GM23338 (cell line): ENCODE measurements around the gene RCOR3. TPM values are rescaled to one million over a fixed set of nuclear protein-coding genes. Genes with fewer than 3 reads are reported as not detected.

Source experiments
- ATAC-seq: fragments of 200-7000 bp; cut with Tn5 transposase; 3 replicates; pipeline ENCODE4 v1.9.1; 2020
- DNase-seq: peaks from one replicate; pipeline ENCODE4 v3.0.0-alpha.2; 2015; ENCODE audit warnings: low spot score
- H2AFZ ChIP-seq: fragments of 200-600 bp; sonication (generic); 2 replicates; pipeline ENCODE4 v1.8.0; 2016; ENCODE audit warnings: antibody characterized with exemption, mild to moderate bottlenecking, moderate library complexity
- H3F3A ChIP-seq: fragments of 200-600 bp; sonication (generic); replicated peaks from 2 replicates; pipeline ENCODE4 v1.8.0; 2017; ENCODE audit warnings: antibody characterized with exemption, mixed run types, low read depth
- H3K27ac ChIP-seq: fragments of 200-600 bp; sonication (generic); 2 replicates; pipeline ENCODE4 v1.6.1; 2016; ENCODE audit warnings: low read depth
- H3K27me3 ChIP-seq: fragments of 200-600 bp; sonication (generic); 2 replicates; pipeline ENCODE4 v1.8.0; 2016; ENCODE audit warnings: mild to moderate bottlenecking, mixed run types, moderate library complexity; ENCODE audit not compliant: insufficient read depth
- H3K36me3 ChIP-seq: fragments of 200-600 bp; sonication (generic); 2 replicates; pipeline ENCODE4 v1.8.0; 2016; ENCODE audit warnings: mild to moderate bottlenecking; ENCODE audit not compliant: insufficient read depth
- H3K4me1 ChIP-seq: fragments of 200-600 bp; sonication (generic); 2 replicates; pipeline ENCODE4 v1.8.0; 2016; ENCODE audit warnings: mild to moderate bottlenecking, moderate library complexity; ENCODE audit not compliant: insufficient read depth
- H3K4me2 ChIP-seq: fragments of 200-600 bp; sonication (generic); 2 replicates; pipeline ENCODE4 v1.7.1; 2017; ENCODE audit warnings: mixed run types
- H3K4me3 ChIP-seq: fragments of 200-600 bp; sonication (generic); 2 replicates; pipeline ENCODE4 v1.6.1; 2016; ENCODE audit warnings: mixed run types
- H3K79me2 ChIP-seq: fragments of 200-600 bp; sonication (generic); replicated peaks from 2 replicates; pipeline ENCODE4 v1.8.0; 2017; ENCODE audit warnings: mild to moderate bottlenecking; ENCODE audit not compliant: insufficient read depth
- H3K9me2 ChIP-seq: fragments of 200-600 bp; sonication (generic); 2 replicates; pipeline ENCODE4 v1.8.0; 2017; ENCODE audit not compliant: insufficient read depth
- H4K20me1 ChIP-seq: fragments of 200-600 bp; sonication (generic); replicated peaks from 2 replicates; pipeline ENCODE4 v1.8.0; 2017; ENCODE audit warnings: mild to moderate bottlenecking; ENCODE audit not compliant: insufficient read depth
- H3K27ac Mint-ChIP-seq: 2 replicates; pipeline ENCODE4 v1.8.0; 2020; ENCODE audit warnings: inconsistent platforms, mild to moderate bottlenecking, moderate library complexity, mixed read lengths
- H3K27me3 Mint-ChIP-seq: 3 replicates; pipeline ENCODE4 v1.8.0; 2022; ENCODE audit warnings: low read depth, mild to moderate bottlenecking, moderate library complexity, mixed read lengths, inconsistent platforms; ENCODE audit not compliant: insufficient read depth, poor library complexity
- H3K36me3 Mint-ChIP-seq: 3 replicates; pipeline ENCODE4 v1.8.0; 2021; ENCODE audit warnings: low read depth, mild to moderate bottlenecking, inconsistent platforms, moderate library complexity, mixed read lengths
- H3K4me1 Mint-ChIP-seq: 3 replicates; pipeline ENCODE4 v1.8.0; 2020; ENCODE audit warnings: mild to moderate bottlenecking, inconsistent platforms, mixed read lengths
- H3K4me3 Mint-ChIP-seq: 3 replicates; pipeline ENCODE4 v1.8.0; 2021; ENCODE audit warnings: moderate library complexity, mild to moderate bottlenecking, inconsistent platforms, mixed read lengths
- H3K9me3 Mint-ChIP-seq: 3 replicates; pipeline ENCODE4 v1.8.0; 2020; ENCODE audit warnings: moderate library complexity, mild to moderate bottlenecking, inconsistent platforms, mixed read lengths
- CREB1 ChIP-seq: fragments of 250-450 bp; sonication (Bioruptor Pico); IDR thresholded peaks from 2 replicates; pipeline ENCODE4 v1.5.0; 2020; ENCODE audit warnings: low read depth, mild to moderate bottlenecking, moderate library complexity
- ETS1 ChIP-seq: IDR thresholded peaks from 2 replicates; pipeline ENCODE4 v1.6.1; 2016; ENCODE audit warnings: antibody characterized with exemption
- EZH2 ChIP-seq: fragments of 200-600 bp; sonication (generic); IDR thresholded peaks from one replicate; pipeline ENCODE4 v1.8.0; 2017; ENCODE audit warnings: antibody characterized with exemption, mild to moderate bottlenecking, low read depth; ENCODE audit not compliant: unreplicated experiment
- EZH2phosphoT487 ChIP-seq: fragments of 200-600 bp; sonication (generic); IDR thresholded peaks from one replicate; pipeline ENCODE4 v1.8.1; 2018; ENCODE audit warnings: antibody characterized with exemption; ENCODE audit not compliant: unreplicated experiment
- JUNB ChIP-seq: IDR thresholded peaks from one replicate; pipeline ENCODE4 v1.6.1; 2016; ENCODE audit warnings: antibody characterized with exemption; ENCODE audit not compliant: unreplicated experiment
- NANOG ChIP-seq: IDR thresholded peaks from 2 replicates; pipeline ENCODE4 v1.6.1; 2016; ENCODE audit warnings: antibody characterized with exemption, borderline replicate concordance
- POLR2AphosphoS5 ChIP-seq: IDR thresholded peaks from 2 replicates; pipeline ENCODE4 v1.6.1; 2016; ENCODE audit warnings: antibody characterized with exemption, low read depth
- STAT1 ChIP-seq: IDR thresholded peaks from one replicate; pipeline ENCODE4 v1.6.1; 2016; ENCODE audit warnings: antibody characterized with exemption; ENCODE audit not compliant: unreplicated experiment
- ZNF114 ChIP-seq: fragments of 250-450 bp; sonication (Bioruptor Pico); IDR thresholded peaks from 2 replicates; pipeline ENCODE4 v1.5.0; 2020; ENCODE audit warnings: mild to moderate bottlenecking, moderate library complexity
- ZNF331 ChIP-seq: fragments of 250-450 bp; sonication (Bioruptor Pico); IDR thresholded peaks from 2 replicates; pipeline ENCODE4 v1.5.0; 2020; ENCODE audit warnings: low read depth, mild to moderate bottlenecking, moderate library complexity
- polyA plus RNA-seq: library from polyadenylated mRNA; unstranded; fragments of >200 nt; fragmentation: Nextera tagmentation; extraction: Ambion mirVana; gene quantifications from 2 replicates; pipeline ENCODE4 v1.2.1, GENCODE V29; 2016
- total RNA-seq: library from RNA; depleted of rRNA; stranded (reverse); fragments of >200 nt; shearing (Covaris generic); gene quantifications from 2 replicates; pipeline ENCODE4 v1.2.3, GENCODE V29; 2014
- TF ChIP-seq, protein P1 (sequence below): IDR thresholded peaks from one replicate; pipeline ENCODE4 v1.6.1; 2018; ENCODE audit warnings: antibody characterized with exemption; ENCODE audit not compliant: unreplicated experiment
- TF ChIP-seq, protein P2 (sequence below), 2 experiments: fragments of 200-600 bp in 1 of 2; sonication (generic) in 1 of 2; conservative IDR thresholded peaks; 2 replicates each; pipeline versions ENCODE4 v1.5.1 to v1.6.1; 2016 to 2017; ENCODE audit warnings: antibody characterized with exemption in 2 of 2, low read depth in 2 of 2, mild to moderate bottlenecking in 2 of 2, moderate library complexity in 1 of 2

The RCOR3 gene
- total and polyA plus RNA-seq, 2 experiments from 2014 or later, result 19.4 to 26.2 TPM

GRCh38 chr1:211257826-211258225, 1.3 kb upstream of the RCOR3 start (continued):
- TF ChIP-seq ETS1 (no peak), ZNF114 (CRISPR knock-in tag) (no peak)
- TF ChIP-seq, protein P1, sequence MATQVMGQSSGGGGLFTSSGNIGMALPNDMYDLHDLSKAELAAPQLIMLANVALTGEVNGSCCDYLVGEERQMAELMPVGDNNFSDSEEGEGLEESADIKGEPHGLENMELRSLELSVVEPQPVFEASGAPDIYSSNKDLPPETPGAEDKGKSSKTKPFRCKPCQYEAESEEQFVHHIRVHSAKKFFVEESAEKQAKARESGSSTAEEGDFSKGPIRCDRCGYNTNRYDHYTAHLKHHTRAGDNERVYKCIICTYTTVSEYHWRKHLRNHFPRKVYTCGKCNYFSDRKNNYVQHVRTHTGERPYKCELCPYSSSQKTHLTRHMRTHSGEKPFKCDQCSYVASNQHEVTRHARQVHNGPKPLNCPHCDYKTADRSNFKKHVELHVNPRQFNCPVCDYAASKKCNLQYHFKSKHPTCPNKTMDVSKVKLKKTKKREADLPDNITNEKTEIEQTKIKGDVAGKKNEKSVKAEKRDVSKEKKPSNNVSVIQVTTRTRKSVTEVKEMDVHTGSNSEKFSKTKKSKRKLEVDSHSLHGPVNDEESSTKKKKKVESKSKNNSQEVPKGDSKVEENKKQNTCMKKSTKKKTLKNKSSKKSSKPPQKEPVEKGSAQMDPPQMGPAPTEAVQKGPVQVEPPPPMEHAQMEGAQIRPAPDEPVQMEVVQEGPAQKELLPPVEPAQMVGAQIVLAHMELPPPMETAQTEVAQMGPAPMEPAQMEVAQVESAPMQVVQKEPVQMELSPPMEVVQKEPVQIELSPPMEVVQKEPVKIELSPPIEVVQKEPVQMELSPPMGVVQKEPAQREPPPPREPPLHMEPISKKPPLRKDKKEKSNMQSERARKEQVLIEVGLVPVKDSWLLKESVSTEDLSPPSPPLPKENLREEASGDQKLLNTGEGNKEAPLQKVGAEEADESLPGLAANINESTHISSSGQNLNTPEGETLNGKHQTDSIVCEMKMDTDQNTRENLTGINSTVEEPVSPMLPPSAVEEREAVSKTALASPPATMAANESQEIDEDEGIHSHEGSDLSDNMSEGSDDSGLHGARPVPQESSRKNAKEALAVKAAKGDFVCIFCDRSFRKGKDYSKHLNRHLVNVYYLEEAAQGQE, result no peak

DNA sequence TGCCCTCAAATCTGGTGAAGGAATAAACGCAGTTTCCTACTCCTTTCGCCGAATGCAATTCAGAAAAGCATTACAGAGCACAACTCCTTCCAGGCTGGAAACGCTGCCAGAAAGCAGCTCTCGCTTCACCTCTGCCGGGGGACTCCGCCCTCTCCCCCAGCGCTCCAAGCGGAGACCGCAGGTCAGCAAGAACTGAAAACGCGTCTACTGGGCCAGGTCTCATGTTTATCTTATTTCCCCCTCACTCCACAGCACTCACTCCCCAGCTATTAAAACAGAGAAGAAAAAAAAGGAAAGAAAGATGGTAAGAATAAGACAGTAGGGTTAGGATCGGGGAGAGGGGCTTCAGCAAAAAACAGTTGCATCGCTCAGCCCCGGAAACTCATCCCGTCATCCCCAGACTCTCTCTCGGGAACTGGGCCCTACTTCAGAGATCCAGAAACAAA, 833 bp upstream of the RCOR3 start:
- Histone ChIP-seq H3K27ac (peak overlapping the region; percentile 100), H3K4me3 (peak overlapping the region; percentile 68), H3F3A (peaks cover 13% of the 10 kb centered on the region), H3K9me2 (no peaks in the 10 kb centered on the region), H3K36me3 (no peaks in the 10 kb centered on the region; the same call in 1 of the 2 replicates), H3K4me1 (peaks cover 12% of the 10 kb centered on the region), H2AFZ (0 out of 2 replicates have a peak overlapping the region, but pooled peaks have one; percentile 0), H3K79me2 (peaks cover 23% of the 10 kb centered on the region), H3K4me2 (peak overlapping the region; percentile 92), H3K27me3 (no peaks in the 10 kb centered on the region), H4K20me1 (peaks cover 4% of the 10 kb centered on the region; the same call in 1 of the 2 replicates)
- H3K27ac Mint-ChIP-seq, result peak overlapping the region; percentile 99
- H3K4me3 Mint-ChIP-seq, result peak overlapping the region; percentile 89
- H3K9me3 Mint-ChIP-seq, result no peaks in the 10 kb centered on the region
- peak; percentile 82 for DNase-seq
- ATAC-seq, result peak; percentile 35
- peaks cover 16% of the 10 kb centered on the region; the same call in 2 of the 3 replicates for H3K36me3 Mint-ChIP-seq
- H3K4me1 Mint-ChIP-seq, result peaks cover 22% of the 10 kb centered on the region
- peaks cover 21% of the 10 kb centered on the region for H3K27me3 Mint-ChIP-seq
- no peak for TF ChIP-seq NANOG
- no peak for TF ChIP-seq STAT1
- TF ChIP-seq ETS1, result no peak
- TF ChIP-seq EZH2phosphoT487, result no peak
- no peak for TF ChIP-seq EZH2
- no peak for TF ChIP-seq CREB1 (CRISPR knock-in tag)
- no peak for TF ChIP-seq ZNF331 (CRISPR knock-in tag)
- TF ChIP-seq ZNF114 (CRISPR knock-in tag), result no peak
- TF ChIP-seq, protein P2, sequence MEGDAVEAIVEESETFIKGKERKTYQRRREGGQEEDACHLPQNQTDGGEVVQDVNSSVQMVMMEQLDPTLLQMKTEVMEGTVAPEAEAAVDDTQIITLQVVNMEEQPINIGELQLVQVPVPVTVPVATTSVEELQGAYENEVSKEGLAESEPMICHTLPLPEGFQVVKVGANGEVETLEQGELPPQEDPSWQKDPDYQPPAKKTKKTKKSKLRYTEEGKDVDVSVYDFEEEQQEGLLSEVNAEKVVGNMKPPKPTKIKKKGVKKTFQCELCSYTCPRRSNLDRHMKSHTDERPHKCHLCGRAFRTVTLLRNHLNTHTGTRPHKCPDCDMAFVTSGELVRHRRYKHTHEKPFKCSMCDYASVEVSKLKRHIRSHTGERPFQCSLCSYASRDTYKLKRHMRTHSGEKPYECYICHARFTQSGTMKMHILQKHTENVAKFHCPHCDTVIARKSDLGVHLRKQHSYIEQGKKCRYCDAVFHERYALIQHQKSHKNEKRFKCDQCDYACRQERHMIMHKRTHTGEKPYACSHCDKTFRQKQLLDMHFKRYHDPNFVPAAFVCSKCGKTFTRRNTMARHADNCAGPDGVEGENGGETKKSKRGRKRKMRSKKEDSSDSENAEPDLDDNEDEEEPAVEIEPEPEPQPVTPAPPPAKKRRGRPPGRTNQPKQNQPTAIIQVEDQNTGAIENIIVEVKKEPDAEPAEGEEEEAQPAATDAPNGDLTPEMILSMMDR (conservative IDR thresholded peaks at IDR 0.05; ENCODE audit: low read depth in 2 of 2), result no peak
- no peak for TF ChIP-seq JUNB
- TF ChIP-seq, protein P1, result no peak
- TF ChIP-seq POLR2AphosphoS5, result no peak; the same call in none of the 2 replicates
